HEK293 (cell line): ENCODE results near the gene SNTG2.

Experiments
- CTCF ChIA-PET: fragments of 350-600 bp; formaldehyde crosslinking; extraction: SDS; loops from one replicate; lab custom pipeline; 2021; ENCODE audit warnings: antibody characterized with exemption; lab: Yijun Ruan, JAX
- POLR2A ChIA-PET: fragments of 300-600 bp; formaldehyde crosslinking; extraction: SDS; loops from one replicate; lab custom pipeline; 2020; ENCODE audit warnings: antibody characterized with exemption, inconsistent platforms; lab: Yijun Ruan, JAX
- H3K27ac ChIP-seq: fragments of 200-500 bp; sonication (Bioruptor generic); 2 replicates; pipeline ENCODE4 v1.5.1; 2014; ENCODE audit warnings: low read depth, low read length, control low read depth, inconsistent platforms; ENCODE audit errors: extremely low read depth
- H3K36me3 ChIP-seq, 2 experiments: fragments of 200-500 bp in 1 of 2; sonication (Bioruptor generic) in 1 of 2; 1 replicate in 1 of 2; 2 replicates in 1 of 2; pipeline ENCODE4 v1.5.1; 2014 to 2017; ENCODE audit warnings: inconsistent platforms in 2 of 2, low read length in 2 of 2; ENCODE audit not compliant: control insufficient read depth in 2 of 2, insufficient read depth in 1 of 2
- H3K4me1 ChIP-seq: fragments of 200-500 bp; sonication (Bioruptor generic); 2 replicates; pipeline ENCODE4 v1.5.1; 2014; ENCODE audit warnings: mild to moderate bottlenecking, low read length, inconsistent platforms; ENCODE audit not compliant: control insufficient read depth, insufficient read depth
- H3K4me3 ChIP-seq: 2 replicates; pipeline ENCODE4 v1.5.1; 2011; ENCODE audit warnings: low read depth, mild to moderate bottlenecking, control low read depth, low read length, moderate library complexity
- H3K9me3 ChIP-seq: fragments of 200-500 bp; sonication (Bioruptor generic); 2 replicates; pipeline ENCODE4 v1.5.1; 2014; ENCODE audit warnings: low read depth, low read length, inconsistent platforms; ENCODE audit not compliant: control insufficient read depth, insufficient read depth
- GLI4 ChIP-seq: fragments of 450-650 bp; formaldehyde crosslinking; IDR thresholded peaks from 2 replicates; pipeline ENCODE4 v1.5.1; 2016; ENCODE audit warnings: missing biosample characterization, missing genetic modification characterization
- HOXA7 ChIP-seq: sonication (generic); formaldehyde crosslinking; IDR thresholded peaks from 2 replicates; pipeline ENCODE4 v1.8.1; 2022; ENCODE audit warnings: missing genetic modification reagents, borderline replicate concordance
- KLF7 ChIP-seq: fragments of 450-650 bp; formaldehyde crosslinking; IDR thresholded peaks from 2 replicates; pipeline ENCODE4 v1.5.1; 2016; ENCODE audit warnings: missing biosample characterization, missing genetic modification characterization, borderline replicate concordance
- KLF8 ChIP-seq: fragments of 450-650 bp; formaldehyde crosslinking; IDR thresholded peaks from 2 replicates; pipeline ENCODE4 v1.5.1; 2016; ENCODE audit warnings: missing biosample characterization, missing genetic modification characterization
- MEIS1 ChIP-seq: sonication (generic); formaldehyde crosslinking; IDR thresholded peaks from 2 replicates; pipeline ENCODE4 v1.8.1; 2022; ENCODE audit warnings: missing genetic modification reagents, mild to moderate bottlenecking, borderline replicate concordance
- OSR2 ChIP-seq: fragments of 450-650 bp; formaldehyde crosslinking; IDR thresholded peaks from 2 replicates; pipeline ENCODE4 v1.5.1; 2016; ENCODE audit warnings: missing biosample characterization, missing genetic modification characterization
- RBAK ChIP-seq: fragments of 450-650 bp; formaldehyde crosslinking; IDR thresholded peaks from 2 replicates; pipeline ENCODE4 v1.5.1; 2016; ENCODE audit warnings: missing biosample characterization, missing genetic modification characterization
- ZFP69B ChIP-seq: fragments of 450-650 bp; formaldehyde crosslinking; IDR thresholded peaks from 2 replicates; pipeline ENCODE4 v1.5.1; 2016; ENCODE audit warnings: missing biosample characterization, missing genetic modification characterization
- ZNF114 ChIP-seq: fragments of 450-650 bp; formaldehyde crosslinking; IDR thresholded peaks from 2 replicates; pipeline ENCODE4 v1.5.0; 2017; ENCODE audit warnings: missing biosample characterization, missing genetic modification characterization
- ZNF121 ChIP-seq: fragments of 450-650 bp; formaldehyde crosslinking; IDR thresholded peaks from 2 replicates; pipeline ENCODE4 v1.5.1; 2016; ENCODE audit warnings: missing biosample characterization, missing genetic modification characterization
- ZNF133 ChIP-seq: fragments of 450-650 bp; formaldehyde crosslinking; IDR thresholded peaks from 2 replicates; pipeline ENCODE4 v1.5.1; 2016; ENCODE audit warnings: missing biosample characterization, missing genetic modification characterization
- ZNF19 ChIP-seq: fragments of 450-650 bp; formaldehyde crosslinking; IDR thresholded peaks from 2 replicates; pipeline ENCODE4; 2016; ENCODE audit warnings: missing biosample characterization, missing genetic modification characterization, low read depth
- ZNF23 ChIP-seq: fragments of 450-650 bp; formaldehyde crosslinking; IDR thresholded peaks from 2 replicates; pipeline ENCODE4 v1.5.1; 2016; ENCODE audit warnings: missing biosample characterization, missing genetic modification characterization, borderline replicate concordance
- ZNF239 ChIP-seq: fragments of 450-650 bp; formaldehyde crosslinking; IDR thresholded peaks from 2 replicates; pipeline ENCODE4 v1.5.1; 2016; ENCODE audit warnings: missing biosample characterization, missing genetic modification characterization
- ZNF391 ChIP-seq: fragments of 450-650 bp; formaldehyde crosslinking; IDR thresholded peaks from 2 replicates; pipeline ENCODE4 v1.5.1; 2016; ENCODE audit warnings: low read depth, missing biosample characterization, missing genetic modification characterization, borderline replicate concordance
- ZNF501 ChIP-seq: fragments of 450-650 bp; formaldehyde crosslinking; IDR thresholded peaks from 2 replicates; pipeline ENCODE4 v1.5.1; 2016; ENCODE audit warnings: missing biosample characterization, missing genetic modification characterization
- ZNF626 ChIP-seq: fragments of 450-650 bp; sonication (Bioruptor Pico); formaldehyde crosslinking; IDR thresholded peaks from 2 replicates; pipeline ENCODE4 v1.5.1; 2018; ENCODE audit warnings: missing biosample characterization, missing genetic modification characterization, inconsistent platforms
- ZNF677 ChIP-seq: fragments of 450-650 bp; IDR thresholded peaks from 2 replicates; pipeline ENCODE4 v1.5.0; 2018; ENCODE audit warnings: missing biosample characterization, mild to moderate bottlenecking, missing genetic modification characterization, moderate library complexity
- ZNF707 ChIP-seq: fragments of 450-650 bp; formaldehyde crosslinking; IDR thresholded peaks from 2 replicates; pipeline ENCODE4 v1.5.1; 2016; ENCODE audit warnings: missing biosample characterization, missing genetic modification characterization
- ZNF837 ChIP-seq: fragments of 450-650 bp; formaldehyde crosslinking; IDR thresholded peaks from 2 replicates; pipeline ENCODE4 v1.5.1; 2016; ENCODE audit warnings: missing biosample characterization, missing genetic modification characterization
- TF ChIP-seq, protein P1 (sequence below): fragments of 450-650 bp; formaldehyde crosslinking; IDR thresholded peaks from 2 replicates; pipeline ENCODE4 v1.5.1; 2016; ENCODE audit warnings: missing biosample characterization, missing genetic modification characterization
- TF ChIP-seq, protein P2 (sequence below): IDR thresholded peaks from 2 replicates; pipeline ENCODE4 v1.6.1; 2011; ENCODE audit warnings: mild to moderate bottlenecking, low read depth, low read length, borderline replicate concordance
- TF ChIP-seq, protein P3 (sequence below): fragments of 450-650 bp; formaldehyde crosslinking; IDR thresholded peaks from 2 replicates; pipeline ENCODE4 v1.5.1; 2017; ENCODE audit warnings: missing biosample characterization, missing genetic modification characterization
- TF ChIP-seq, protein P4 (sequence below): fragments of 450-650 bp; formaldehyde crosslinking; conservative IDR thresholded peaks from 2 replicates; pipeline ENCODE4 v1.5.1; 2016; ENCODE audit warnings: low read depth, missing biosample characterization, missing genetic modification characterization
- TF ChIP-seq, protein P5 (sequence below): fragments of 450-650 bp; formaldehyde crosslinking; IDR thresholded peaks from 2 replicates; pipeline ENCODE4 v1.5.1; 2016; ENCODE audit warnings: missing biosample characterization, missing genetic modification characterization
- TF ChIP-seq, protein P6 (sequence below): fragments of 450-650 bp; formaldehyde crosslinking; IDR thresholded peaks from 2 replicates; pipeline ENCODE4 v1.5.1; 2016; ENCODE audit warnings: missing biosample characterization, missing genetic modification characterization

The SNTG2 gene

DNA sequence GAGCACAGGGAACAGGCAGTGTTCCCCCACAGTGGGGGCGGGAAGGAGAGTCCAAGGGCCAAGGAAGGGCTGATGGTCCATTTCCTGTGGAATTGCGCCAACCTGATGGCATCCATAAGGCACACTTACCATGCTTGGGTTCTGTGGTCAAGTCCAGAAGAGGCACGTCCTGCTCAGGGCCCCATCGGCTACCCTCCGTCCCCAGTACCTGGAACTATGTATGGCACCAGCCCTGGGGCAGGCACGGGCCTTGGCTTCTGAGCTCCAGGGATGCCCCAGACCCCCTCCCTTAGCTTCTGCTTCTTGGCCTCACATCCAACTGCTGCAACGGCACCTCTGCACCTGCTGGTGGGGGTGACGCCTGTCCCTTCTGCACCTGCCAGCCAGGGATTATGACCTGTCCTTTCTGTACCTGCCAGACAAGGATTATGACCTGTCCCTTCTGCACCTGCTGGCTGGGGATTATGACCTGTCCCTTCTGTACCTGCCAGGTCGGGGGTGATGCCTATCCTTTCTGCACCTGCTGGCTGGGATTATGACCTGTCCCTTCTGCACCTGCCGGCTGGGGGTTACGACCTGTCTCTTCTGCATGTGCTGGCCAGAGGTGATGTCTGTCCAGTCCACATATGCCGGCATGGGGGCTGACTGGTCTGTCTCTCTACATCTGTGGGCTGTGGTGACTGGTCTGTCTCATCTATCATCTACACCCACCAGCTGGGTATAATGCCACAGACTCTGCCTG lies 45.4 kb upstream of the SNTG2 start:
- no peaks in the 10 kb centered on the region for H3K9me3 ChIP-seq
- H3K27ac ChIP-seq: no peak overlapping the region
- TF ChIP-seq ZNF133 (no peak), GLI4 (tag by site-specific recombination) (no peak), ZNF114 (tag by site-specific recombination) (no peak), HOXA7 (CRISPR knock-in tag) (no peak), ZNF677 (tag by site-specific recombination) (no peak), ZNF239 (no peak)
- TF ChIP-seq, protein P1, sequence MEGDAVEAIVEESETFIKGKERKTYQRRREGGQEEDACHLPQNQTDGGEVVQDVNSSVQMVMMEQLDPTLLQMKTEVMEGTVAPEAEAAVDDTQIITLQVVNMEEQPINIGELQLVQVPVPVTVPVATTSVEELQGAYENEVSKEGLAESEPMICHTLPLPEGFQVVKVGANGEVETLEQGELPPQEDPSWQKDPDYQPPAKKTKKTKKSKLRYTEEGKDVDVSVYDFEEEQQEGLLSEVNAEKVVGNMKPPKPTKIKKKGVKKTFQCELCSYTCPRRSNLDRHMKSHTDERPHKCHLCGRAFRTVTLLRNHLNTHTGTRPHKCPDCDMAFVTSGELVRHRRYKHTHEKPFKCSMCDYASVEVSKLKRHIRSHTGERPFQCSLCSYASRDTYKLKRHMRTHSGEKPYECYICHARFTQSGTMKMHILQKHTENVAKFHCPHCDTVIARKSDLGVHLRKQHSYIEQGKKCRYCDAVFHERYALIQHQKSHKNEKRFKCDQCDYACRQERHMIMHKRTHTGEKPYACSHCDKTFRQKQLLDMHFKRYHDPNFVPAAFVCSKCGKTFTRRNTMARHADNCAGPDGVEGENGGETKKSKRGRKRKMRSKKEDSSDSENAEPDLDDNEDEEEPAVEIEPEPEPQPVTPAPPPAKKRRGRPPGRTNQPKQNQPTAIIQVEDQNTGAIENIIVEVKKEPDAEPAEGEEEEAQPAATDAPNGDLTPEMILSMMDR: no peak
- TF ChIP-seq, protein P2, sequence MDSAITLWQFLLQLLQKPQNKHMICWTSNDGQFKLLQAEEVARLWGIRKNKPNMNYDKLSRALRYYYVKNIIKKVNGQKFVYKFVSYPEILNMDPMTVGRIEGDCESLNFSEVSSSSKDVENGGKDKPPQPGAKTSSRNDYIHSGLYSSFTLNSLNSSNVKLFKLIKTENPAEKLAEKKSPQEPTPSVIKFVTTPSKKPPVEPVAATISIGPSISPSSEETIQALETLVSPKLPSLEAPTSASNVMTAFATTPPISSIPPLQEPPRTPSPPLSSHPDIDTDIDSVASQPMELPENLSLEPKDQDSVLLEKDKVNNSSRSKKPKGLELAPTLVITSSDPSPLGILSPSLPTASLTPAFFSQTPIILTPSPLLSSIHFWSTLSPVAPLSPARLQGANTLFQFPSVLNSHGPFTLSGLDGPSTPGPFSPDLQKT: no peak
- TF ChIP-seq, protein P3, sequence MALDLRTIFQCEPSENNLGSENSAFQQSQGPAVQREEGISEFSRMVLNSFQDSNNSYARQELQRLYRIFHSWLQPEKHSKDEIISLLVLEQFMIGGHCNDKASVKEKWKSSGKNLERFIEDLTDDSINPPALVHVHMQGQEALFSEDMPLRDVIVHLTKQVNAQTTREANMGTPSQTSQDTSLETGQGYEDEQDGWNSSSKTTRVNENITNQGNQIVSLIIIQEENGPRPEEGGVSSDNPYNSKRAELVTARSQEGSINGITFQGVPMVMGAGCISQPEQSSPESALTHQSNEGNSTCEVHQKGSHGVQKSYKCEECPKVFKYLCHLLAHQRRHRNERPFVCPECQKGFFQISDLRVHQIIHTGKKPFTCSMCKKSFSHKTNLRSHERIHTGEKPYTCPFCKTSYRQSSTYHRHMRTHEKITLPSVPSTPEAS (tag by site-specific recombination): no peak
- TF ChIP-seq, all 188 proteins: peak for 0
- ChIA-PET CTCF (interaction anchor here (0.8 kb wide), 1 partner anchor 1428 kb away, joined by 3 read pairs; no protein-coding TSS in a partner anchor), POLR2A (no interaction called here)
- no peak overlapping the region for H3K4me3 ChIP-seq
- H3K4me1 ChIP-seq: no peaks in the 10 kb centered on the region
- no peaks in the 10 kb centered on the region for H3K36me3 ChIP-seq

DNA sequence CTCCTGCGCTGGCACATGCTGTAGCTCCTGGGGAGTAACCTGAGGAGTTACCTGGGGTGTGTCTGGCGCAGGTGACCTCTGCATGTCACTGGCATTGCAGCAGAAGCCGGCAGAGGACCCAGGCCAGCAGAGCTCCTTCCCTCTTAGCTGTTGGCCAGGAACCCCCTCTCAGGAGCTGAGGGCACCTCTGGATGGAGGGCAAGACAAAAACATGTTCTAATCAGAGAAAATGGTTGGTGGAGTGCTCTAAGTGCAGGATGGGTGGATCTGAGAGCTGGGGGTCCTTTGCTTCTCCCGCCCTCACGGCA lies 44.9 kb upstream of the SNTG2 start:
- Histone ChIP-seq H3K27ac (no peak overlapping the region), H3K4me3 (no peak overlapping the region), H3K9me3 (no peaks in the 10 kb centered on the region), H3K4me1 (no peaks in the 10 kb centered on the region), H3K36me3 (no peaks in the 10 kb centered on the region)
- ChIA-PET POLR2A (no interaction called here), CTCF (interaction anchor here (0.7 to 0.8 kb wide), 2 partner anchors 455 to 1427 kb away, joined by 3 read pairs; no protein-coding TSS in a partner anchor)
- TF ChIP-seq ZNF121 (tag by site-specific recombination): no peak
- TF ChIP-seq ZNF19: no peak
- TF ChIP-seq KLF7 (tag by site-specific recombination): no peak
- no peak for TF ChIP-seq ZNF23
- TF ChIP-seq OSR2 (tag by site-specific recombination): no peak
- no peak for TF ChIP-seq MEIS1
- TF ChIP-seq ZNF501: no peak
- TF ChIP-seq, protein P4, sequence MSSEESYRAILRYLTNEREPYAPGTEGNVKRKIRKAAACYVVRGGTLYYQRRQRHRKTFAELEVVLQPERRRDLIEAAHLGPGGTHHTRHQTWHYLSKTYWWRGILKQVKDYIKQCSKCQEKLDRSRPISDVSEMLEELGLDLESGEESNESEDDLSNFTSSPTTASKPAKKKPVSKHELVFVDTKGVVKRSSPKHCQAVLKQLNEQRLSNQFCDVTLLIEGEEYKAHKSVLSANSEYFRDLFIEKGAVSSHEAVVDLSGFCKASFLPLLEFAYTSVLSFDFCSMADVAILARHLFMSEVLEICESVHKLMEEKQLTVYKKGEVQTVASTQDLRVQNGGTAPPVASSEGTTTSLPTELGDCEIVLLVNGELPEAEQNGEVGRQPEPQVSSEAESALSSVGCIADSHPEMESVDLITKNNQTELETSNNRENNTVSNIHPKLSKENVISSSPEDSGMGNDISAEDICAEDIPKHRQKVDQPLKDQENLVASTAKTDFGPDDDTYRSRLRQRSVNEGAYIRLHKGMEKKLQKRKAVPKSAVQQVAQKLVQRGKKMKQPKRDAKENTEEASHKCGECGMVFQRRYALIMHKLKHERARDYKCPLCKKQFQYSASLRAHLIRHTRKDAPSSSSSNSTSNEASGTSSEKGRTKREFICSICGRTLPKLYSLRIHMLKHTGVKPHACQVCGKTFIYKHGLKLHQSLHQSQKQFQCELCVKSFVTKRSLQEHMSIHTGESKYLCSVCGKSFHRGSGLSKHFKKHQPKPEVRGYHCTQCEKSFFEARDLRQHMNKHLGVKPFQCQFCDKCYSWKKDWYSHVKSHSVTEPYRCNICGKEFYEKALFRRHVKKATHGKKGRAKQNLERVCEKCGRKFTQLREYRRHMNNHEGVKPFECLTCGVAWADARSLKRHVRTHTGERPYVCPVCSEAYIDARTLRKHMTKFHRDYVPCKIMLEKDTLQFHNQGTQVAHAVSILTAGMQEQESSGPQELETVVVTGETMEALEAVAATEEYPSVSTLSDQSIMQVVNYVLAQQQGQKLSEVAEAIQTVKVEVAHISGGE (tag by site-specific recombination): no peak
- TF ChIP-seq ZNF837 (tag by site-specific recombination): no peak
- TF ChIP-seq, protein P5, sequence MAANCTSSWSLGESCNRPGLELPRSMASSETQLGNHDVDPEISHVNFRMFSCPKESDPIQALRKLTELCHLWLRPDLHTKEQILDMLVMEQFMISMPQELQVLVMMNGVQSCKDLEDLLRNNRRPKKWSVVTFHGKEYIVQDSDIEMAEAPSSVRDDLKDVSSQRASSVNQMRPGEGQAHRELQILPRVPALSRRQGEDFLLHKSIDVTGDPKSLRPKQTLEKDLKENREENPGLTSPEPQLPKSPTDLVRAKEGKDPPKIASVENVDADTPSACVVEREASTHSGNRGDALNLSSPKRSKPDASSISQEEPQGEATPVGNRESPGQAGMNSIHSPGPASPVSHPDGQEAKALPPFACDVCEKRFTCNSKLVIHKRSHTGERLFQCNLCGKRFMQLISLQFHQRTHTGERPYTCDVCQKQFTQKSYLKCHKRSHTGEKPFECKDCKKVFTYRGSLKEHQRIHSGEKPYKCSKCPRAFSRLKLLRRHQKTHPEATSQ (tag by site-specific recombination): no peak
- TF ChIP-seq ZFP69B (tag by site-specific recombination): no peak
- TF ChIP-seq KLF8: no peak
- TF ChIP-seq RBAK (tag by site-specific recombination): no peak
- no peak for TF ChIP-seq ZNF707
- no peak for TF ChIP-seq ZNF391 (tag by site-specific recombination)
- no peak for TF ChIP-seq ZNF626 (tag by site-specific recombination)
- TF ChIP-seq, protein P6, sequence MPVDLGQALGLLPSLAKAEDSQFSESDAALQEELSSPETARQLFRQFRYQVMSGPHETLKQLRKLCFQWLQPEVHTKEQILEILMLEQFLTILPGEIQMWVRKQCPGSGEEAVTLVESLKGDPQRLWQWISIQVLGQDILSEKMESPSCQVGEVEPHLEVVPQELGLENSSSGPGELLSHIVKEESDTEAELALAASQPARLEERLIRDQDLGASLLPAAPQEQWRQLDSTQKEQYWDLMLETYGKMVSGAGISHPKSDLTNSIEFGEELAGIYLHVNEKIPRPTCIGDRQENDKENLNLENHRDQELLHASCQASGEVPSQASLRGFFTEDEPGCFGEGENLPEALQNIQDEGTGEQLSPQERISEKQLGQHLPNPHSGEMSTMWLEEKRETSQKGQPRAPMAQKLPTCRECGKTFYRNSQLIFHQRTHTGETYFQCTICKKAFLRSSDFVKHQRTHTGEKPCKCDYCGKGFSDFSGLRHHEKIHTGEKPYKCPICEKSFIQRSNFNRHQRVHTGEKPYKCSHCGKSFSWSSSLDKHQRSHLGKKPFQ (tag by site-specific recombination): no peak
